Nephron (organoid): Measurements from ENCODE around the gene RNF212.

ENCODE experiments used
- H3K27ac Mint-ChIP-seq, 3 experiments: 2 replicates each; pipeline ENCODE4 v1.8.0; 2020; ENCODE audit warnings: mixed read lengths in 3 of 3, mild to moderate bottlenecking in 2 of 3, moderate library complexity in 1 of 3
- H3K27me3 Mint-ChIP-seq: 2 replicates; pipeline ENCODE4 v1.8.0; 2021; ENCODE audit warnings: low read depth, mild to moderate bottlenecking, moderate library complexity, mixed read lengths
- H3K36me3 Mint-ChIP-seq: 2 replicates; pipeline ENCODE4 v1.8.0; 2020; ENCODE audit warnings: low read depth, mixed read lengths
- H3K4me1 Mint-ChIP-seq: 2 replicates; pipeline ENCODE4 v1.8.0; 2020; ENCODE audit warnings: mixed read lengths
- H3K4me3 Mint-ChIP-seq, 3 experiments: 2 replicates each; pipeline ENCODE4 v1.8.0; 2020; ENCODE audit warnings: mild to moderate bottlenecking in 3 of 3, mixed read lengths in 3 of 3, moderate library complexity in 2 of 3
- H3K9me3 Mint-ChIP-seq: 2 replicates; pipeline ENCODE4 v1.8.0; 2020; ENCODE audit warnings: mixed read lengths
- TF ChIP-seq, protein P1 (sequence below), 3 experiments: fragments of 200-600 bp; sonication (generic); IDR thresholded peaks; one replicate each; pipeline ENCODE4 v1.5.0; 2021; ENCODE audit warnings: antibody characterized with exemption in 3 of 3; ENCODE audit not compliant: unreplicated experiment in 3 of 3

RNF212 gene

GRCh38 chr4:1038948-1039492 is 74.3 kb downstream of the RNF212 start:
- Mint-ChIP-seq H3K27me3 (peaks cover 13% of the 10 kb centered on the region), H3K27ac (peak overlapping the region; percentile 69 to 94 (median 74)), H3K4me3 (peak overlapping the region in 1 of 3 experiments; percentile 23), H3K4me1 (peaks cover 35% of the 10 kb centered on the region), H3K9me3 (no peaks in the 10 kb centered on the region), H3K36me3 (no peaks in the 10 kb centered on the region)
- TF ChIP-seq, protein P1, sequence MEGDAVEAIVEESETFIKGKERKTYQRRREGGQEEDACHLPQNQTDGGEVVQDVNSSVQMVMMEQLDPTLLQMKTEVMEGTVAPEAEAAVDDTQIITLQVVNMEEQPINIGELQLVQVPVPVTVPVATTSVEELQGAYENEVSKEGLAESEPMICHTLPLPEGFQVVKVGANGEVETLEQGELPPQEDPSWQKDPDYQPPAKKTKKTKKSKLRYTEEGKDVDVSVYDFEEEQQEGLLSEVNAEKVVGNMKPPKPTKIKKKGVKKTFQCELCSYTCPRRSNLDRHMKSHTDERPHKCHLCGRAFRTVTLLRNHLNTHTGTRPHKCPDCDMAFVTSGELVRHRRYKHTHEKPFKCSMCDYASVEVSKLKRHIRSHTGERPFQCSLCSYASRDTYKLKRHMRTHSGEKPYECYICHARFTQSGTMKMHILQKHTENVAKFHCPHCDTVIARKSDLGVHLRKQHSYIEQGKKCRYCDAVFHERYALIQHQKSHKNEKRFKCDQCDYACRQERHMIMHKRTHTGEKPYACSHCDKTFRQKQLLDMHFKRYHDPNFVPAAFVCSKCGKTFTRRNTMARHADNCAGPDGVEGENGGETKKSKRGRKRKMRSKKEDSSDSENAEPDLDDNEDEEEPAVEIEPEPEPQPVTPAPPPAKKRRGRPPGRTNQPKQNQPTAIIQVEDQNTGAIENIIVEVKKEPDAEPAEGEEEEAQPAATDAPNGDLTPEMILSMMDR (IDR thresholded peaks at IDR 0.05; ENCODE audit: unreplicated experiment in 3 of 3) = no peak

GRCh38 chr4:1036976-1037810 is 76.2 kb downstream of the RNF212 start:
- Mint-ChIP-seq H3K4me1 (peaks cover 32% of the 10 kb centered on the region), H3K9me3 (no peaks in the 10 kb centered on the region), H3K27me3 (peaks cover 4% of the 10 kb centered on the region), H3K36me3 (no peaks in the 10 kb centered on the region), H3K27ac (no peak overlapping the region), H3K4me3 (no peak overlapping the region)
- TF ChIP-seq, protein P1 (IDR thresholded peaks at IDR 0.05; ENCODE audit: unreplicated experiment in 3 of 3) = no peak

DNA sequence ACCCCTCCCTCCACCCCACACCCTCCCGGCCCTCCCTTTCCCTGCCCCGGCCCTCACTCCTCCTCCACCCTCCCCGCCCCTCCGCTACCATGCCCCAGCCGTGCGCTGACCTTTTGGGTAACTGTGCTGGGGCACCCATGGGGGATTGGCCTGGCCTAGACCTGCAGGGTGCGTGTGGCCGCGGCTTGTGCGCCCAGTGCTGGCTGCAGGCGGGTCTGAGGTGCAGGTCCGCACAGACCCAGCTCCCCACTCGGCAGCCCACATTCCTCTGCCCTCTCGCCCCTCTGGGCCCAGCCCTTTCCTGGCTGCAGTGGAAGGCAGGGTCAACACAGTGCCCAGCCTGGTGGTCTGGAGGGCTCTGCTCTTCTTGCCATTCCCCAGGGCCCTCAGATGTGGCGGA is 77.3 kb downstream of the RNF212 start:
- H3K4me3 Mint-ChIP-seq = no peak overlapping the region
- no peaks in the 10 kb centered on the region for H3K36me3 Mint-ChIP-seq
- peaks cover 23% of the 10 kb centered on the region for H3K4me1 Mint-ChIP-seq
- no peak overlapping the region for H3K27ac Mint-ChIP-seq
- H3K27me3 Mint-ChIP-seq = no peaks in the 10 kb centered on the region
- TF ChIP-seq, protein P1 (IDR thresholded peaks at IDR 0.05; ENCODE audit: unreplicated experiment in 3 of 3) = no peak
- H3K9me3 Mint-ChIP-seq = no peaks in the 10 kb centered on the region

DNA sequence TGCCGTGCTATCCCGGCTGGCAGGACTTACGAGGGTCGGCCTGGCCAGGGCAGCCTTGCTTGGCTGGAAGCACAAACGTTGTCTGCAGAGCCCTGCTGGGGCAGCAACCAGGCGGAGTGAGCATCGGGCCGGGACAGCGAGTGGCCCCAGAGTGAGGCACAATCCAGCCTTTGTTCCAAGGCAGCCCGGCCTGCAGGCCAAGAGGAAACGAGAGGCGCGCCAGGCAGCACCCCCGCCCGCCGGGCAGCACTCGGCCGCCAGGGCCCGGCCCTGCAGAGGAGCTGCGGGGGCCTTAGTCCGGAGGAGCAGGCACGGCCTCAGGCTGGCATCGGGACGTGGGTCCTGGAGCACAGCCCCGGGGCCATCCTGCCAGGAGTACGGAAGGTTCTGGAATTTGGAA is 77.9 kb downstream of the RNF212 start:
- Mint-ChIP-seq H3K4me1 (peaks cover 22% of the 10 kb centered on the region), H3K4me3 (no peak overlapping the region), H3K27me3 (no peaks in the 10 kb centered on the region), H3K27ac (no peak overlapping the region), H3K36me3 (no peaks in the 10 kb centered on the region), H3K9me3 (no peaks in the 10 kb centered on the region)
- TF ChIP-seq, protein P1 (IDR thresholded peaks at IDR 0.05; ENCODE audit: unreplicated experiment in 3 of 3) = no peak

GRCh38 chr4:1033840-1034551 is 79.4 kb downstream of the RNF212 start:
- Mint-ChIP-seq H3K27ac (peak overlapping the region in 2 of 3 experiments; percentile 38 to 66), H3K9me3 (no peaks in the 10 kb centered on the region), H3K4me3 (no peak overlapping the region), H3K4me1 (peaks cover 14% of the 10 kb centered on the region), H3K27me3 (no peaks in the 10 kb centered on the region), H3K36me3 (no peaks in the 10 kb centered on the region)
- TF ChIP-seq, protein P1 (IDR thresholded peaks at IDR 0.05; ENCODE audit: unreplicated experiment in 3 of 3) = no peak
